WTC11 (cell line): ENCODE measurements around the gene DDO. TPM values are rescaled to one million over a fixed set of nuclear protein-coding genes. Genes with fewer than 3 reads are reported as not detected.

Experiments used
- ATAC-seq: fragments of 200-7000 bp; cut with Tn5 transposase; 2 replicates; pipeline ENCODE4 v1.10.0; 2021; ENCODE audit warnings: mild to moderate bottlenecking, moderate library complexity
- CTCF ChIA-PET: fragments of 300-600 bp; sonication (Branson Sonifier 250); formaldehyde crosslinking; loops from one replicate; lab custom pipeline; 2021; ENCODE audit warnings: antibody characterized with exemption; lab: Charles Lee
- POLR2A ChIA-PET: fragments of 350-600 bp; sonication (Branson Sonifier 250); formaldehyde crosslinking; loops from one replicate; lab custom pipeline; 2021; ENCODE audit warnings: antibody characterized with exemption; lab: Charles Lee
- DNase-seq: peaks from one replicate; pipeline ENCODE4 v3.0.0; 2021; ENCODE audit warnings: low spot score
- H3K27ac Mint-ChIP-seq: 2 replicates; pipeline ENCODE4 v1.8.0; 2021; ENCODE audit warnings: mixed read lengths
- H3K27me3 Mint-ChIP-seq: 2 replicates; pipeline ENCODE4 v1.8.0; 2021; ENCODE audit warnings: low read depth, mild to moderate bottlenecking, moderate library complexity, mixed read lengths
- H3K36me3 Mint-ChIP-seq: 2 replicates; pipeline ENCODE4 v1.8.0; 2021; ENCODE audit warnings: mixed read lengths
- H3K4me1 Mint-ChIP-seq: 2 replicates; pipeline ENCODE4 v1.8.0; 2022; ENCODE audit warnings: mixed read lengths
- H3K4me3 Mint-ChIP-seq: 2 replicates; pipeline ENCODE4 v1.8.0; 2021; ENCODE audit warnings: mild to moderate bottlenecking, moderate library complexity, mixed read lengths
- H3K9me3 Mint-ChIP-seq: 2 replicates; pipeline ENCODE4 v1.8.0; 2021; ENCODE audit warnings: mixed read lengths
- CTCF ChIP-seq: fragments of 200-600 bp; IDR thresholded peaks from 2 replicates; pipeline ENCODE4 v1.8.0; 2022; ENCODE audit warnings: antibody characterized with exemption
- FOXP1 ChIP-seq: sonication (generic); formaldehyde crosslinking; IDR thresholded peaks from 2 replicates; pipeline ENCODE4 v1.8.0; 2022; ENCODE audit warnings: missing genetic modification reagents, mild to moderate bottlenecking, moderate library complexity, borderline replicate concordance
- FOXP4 ChIP-seq: sonication (generic); formaldehyde crosslinking; IDR thresholded peaks from 2 replicates; pipeline ENCODE4 v1.8.0; 2022; ENCODE audit warnings: mild to moderate bottlenecking, missing genetic modification reagents
- IRF2 ChIP-seq: sonication (generic); formaldehyde crosslinking; IDR thresholded peaks from 2 replicates; pipeline ENCODE4 v1.8.0; 2022; ENCODE audit warnings: low read depth, missing genetic modification reagents, borderline replicate concordance
- MXD4 ChIP-seq: fragments of 250-450 bp; sonication (Bioruptor Pico); IDR thresholded peaks from 2 replicates; pipeline ENCODE4 v1.8.0; 2021; ENCODE audit warnings: mild to moderate bottlenecking, moderate library complexity, borderline replicate concordance
- PREB ChIP-seq: sonication (generic); formaldehyde crosslinking; IDR thresholded peaks from 2 replicates; pipeline ENCODE4 v1.8.1; 2022; ENCODE audit warnings: mild to moderate bottlenecking, missing genetic modification reagents, moderate library complexity, borderline replicate concordance
- SP1 ChIP-seq: sonication (generic); formaldehyde crosslinking; conservative IDR thresholded peaks from 2 replicates; pipeline ENCODE4 v1.8.1; 2022; ENCODE audit warnings: missing genetic modification reagents
- ZNF232 ChIP-seq: sonication (generic); formaldehyde crosslinking; IDR thresholded peaks from 2 replicates; pipeline ENCODE4 v1.8.0; 2022; ENCODE audit warnings: mild to moderate bottlenecking, missing genetic modification reagents
- ZNF423 ChIP-seq: fragments of 250-450 bp; sonication (Bioruptor Pico); IDR thresholded peaks from 2 replicates; pipeline ENCODE4 v2.1.2; 2022; ENCODE audit warnings: mild to moderate bottlenecking, moderate library complexity
- ZSCAN18 ChIP-seq: fragments of 250-450 bp; sonication (Bioruptor Pico); IDR thresholded peaks from 2 replicates; pipeline ENCODE4 v2.1.2; 2022; ENCODE audit warnings: mild to moderate bottlenecking, moderate library complexity
- total RNA-seq: library from RNA; stranded (reverse); gene quantifications from 3 replicates; pipeline ENCODE4 v1.2.3, GENCODE V29; 2021
- TF ChIP-seq, protein P1 (sequence below): sonication (generic); formaldehyde crosslinking; IDR thresholded peaks from 2 replicates; pipeline ENCODE4 v1.8.1; 2022; ENCODE audit warnings: missing genetic modification reagents, borderline replicate concordance
- TF ChIP-seq, protein P2 (sequence below): sonication (generic); formaldehyde crosslinking; conservative IDR thresholded peaks from 2 replicates; pipeline ENCODE4 v1.8.1; 2022; ENCODE audit warnings: mild to moderate bottlenecking, missing genetic modification reagents
- TF ChIP-seq, protein P3 (sequence below): fragments of 250-450 bp; sonication (Bioruptor Pico); IDR thresholded peaks from 2 replicates; pipeline ENCODE4 v1.9.0; 2021; ENCODE audit warnings: mild to moderate bottlenecking

Gene DDO
- total RNA-seq, 1 experiment from 2014 or later, result not detected

- TF ChIP-seq, protein P1, sequence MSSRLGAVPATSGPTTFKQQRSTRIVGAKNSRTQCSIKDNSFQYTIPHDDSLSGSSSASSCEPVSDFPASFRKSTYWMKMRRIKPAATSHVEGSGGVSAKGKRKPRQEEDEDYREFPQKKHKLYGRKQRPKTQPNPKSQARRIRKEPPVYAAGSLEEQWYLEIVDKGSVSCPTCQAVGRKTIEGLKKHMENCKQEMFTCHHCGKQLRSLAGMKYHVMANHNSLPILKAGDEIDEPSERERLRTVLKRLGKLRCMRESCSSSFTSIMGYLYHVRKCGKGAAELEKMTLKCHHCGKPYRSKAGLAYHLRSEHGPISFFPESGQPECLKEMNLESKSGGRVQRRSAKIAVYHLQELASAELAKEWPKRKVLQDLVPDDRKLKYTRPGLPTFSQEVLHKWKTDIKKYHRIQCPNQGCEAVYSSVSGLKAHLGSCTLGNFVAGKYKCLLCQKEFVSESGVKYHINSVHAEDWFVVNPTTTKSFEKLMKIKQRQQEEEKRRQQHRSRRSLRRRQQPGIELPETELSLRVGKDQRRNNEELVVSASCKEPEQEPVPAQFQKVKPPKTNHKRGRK, result no peak
- no peak for TF ChIP-seq ZSCAN18 (CRISPR knock-in tag)
- TF ChIP-seq, protein P2, sequence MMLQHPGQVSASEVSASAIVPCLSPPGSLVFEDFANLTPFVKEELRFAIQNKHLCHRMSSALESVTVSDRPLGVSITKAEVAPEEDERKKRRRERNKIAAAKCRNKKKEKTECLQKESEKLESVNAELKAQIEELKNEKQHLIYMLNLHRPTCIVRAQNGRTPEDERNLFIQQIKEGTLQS (CRISPR knock-in tag), result no peak
- no peak for TF ChIP-seq CTCF
These were observed 29.9 kb downstream of the DDO start (continued) for GRCh38 chr6:110385458-110385863.

GRCh38 chr6:110378552-110378951 lies 36.8 kb downstream of the DDO start:
- peak; percentile 83 for TF ChIP-seq ZNF423
- TF ChIP-seq, protein P3, sequence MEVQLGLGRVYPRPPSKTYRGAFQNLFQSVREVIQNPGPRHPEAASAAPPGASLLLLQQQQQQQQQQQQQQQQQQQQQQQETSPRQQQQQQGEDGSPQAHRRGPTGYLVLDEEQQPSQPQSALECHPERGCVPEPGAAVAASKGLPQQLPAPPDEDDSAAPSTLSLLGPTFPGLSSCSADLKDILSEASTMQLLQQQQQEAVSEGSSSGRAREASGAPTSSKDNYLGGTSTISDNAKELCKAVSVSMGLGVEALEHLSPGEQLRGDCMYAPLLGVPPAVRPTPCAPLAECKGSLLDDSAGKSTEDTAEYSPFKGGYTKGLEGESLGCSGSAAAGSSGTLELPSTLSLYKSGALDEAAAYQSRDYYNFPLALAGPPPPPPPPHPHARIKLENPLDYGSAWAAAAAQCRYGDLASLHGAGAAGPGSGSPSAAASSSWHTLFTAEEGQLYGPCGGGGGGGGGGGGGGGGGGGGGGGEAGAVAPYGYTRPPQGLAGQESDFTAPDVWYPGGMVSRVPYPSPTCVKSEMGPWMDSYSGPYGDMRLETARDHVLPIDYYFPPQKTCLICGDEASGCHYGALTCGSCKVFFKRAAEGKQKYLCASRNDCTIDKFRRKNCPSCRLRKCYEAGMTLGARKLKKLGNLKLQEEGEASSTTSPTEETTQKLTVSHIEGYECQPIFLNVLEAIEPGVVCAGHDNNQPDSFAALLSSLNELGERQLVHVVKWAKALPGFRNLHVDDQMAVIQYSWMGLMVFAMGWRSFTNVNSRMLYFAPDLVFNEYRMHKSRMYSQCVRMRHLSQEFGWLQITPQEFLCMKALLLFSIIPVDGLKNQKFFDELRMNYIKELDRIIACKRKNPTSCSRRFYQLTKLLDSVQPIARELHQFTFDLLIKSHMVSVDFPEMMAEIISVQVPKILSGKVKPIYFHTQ, result no peak
- Mint-ChIP-seq H3K27ac (no peak overlapping the region), H3K36me3 (no peaks in the 10 kb centered on the region), H3K9me3 (peaks cover 9% of the 10 kb centered on the region), H3K4me3 (no peak overlapping the region), H3K27me3 (no peaks in the 10 kb centered on the region), H3K4me1 (peaks cover 10% of the 10 kb centered on the region)
- ChIA-PET CTCF (interaction anchor here (0.6 to 1.4 kb wide), 4 partner anchors 11 to 37 kb away, joined by 3 to 6 read pairs (median 4); no protein-coding TSS in a partner anchor), POLR2A (no interaction called here)
- DNase-seq, result peak; percentile 43
- ATAC-seq, result peak; percentile 77

DNA sequence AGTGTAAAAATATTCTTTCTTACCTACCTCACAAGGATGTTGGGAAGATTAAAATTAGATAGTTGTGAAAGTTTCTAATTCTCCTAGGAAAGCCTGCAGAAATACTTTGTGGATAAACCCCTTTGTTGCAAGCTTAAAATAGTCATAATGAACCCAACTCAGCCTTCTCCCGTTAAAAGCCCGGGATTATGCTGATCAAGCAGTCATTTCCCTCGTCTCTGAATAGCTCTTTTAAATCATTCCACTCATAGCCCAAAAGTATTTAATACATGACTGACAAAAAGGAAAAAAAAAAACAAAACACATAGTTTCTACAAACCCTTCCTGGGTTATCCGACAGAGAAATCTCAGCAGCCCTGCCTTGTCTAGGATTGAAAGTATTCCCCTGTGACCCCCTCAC lies 46.3 kb downstream of the DDO start:
- H3K4me1 Mint-ChIP-seq, result peaks cover 25% of the 10 kb centered on the region
- CTCF ChIA-PET, result interaction anchor here (0.9 kb wide), 1 partner anchor 9 kb away, joined by 3 read pairs; no protein-coding TSS in a partner anchor
- no peak for DNase-seq
- TF ChIP-seq FOXP1 (CRISPR knock-in tag) (no peak), SP1 (CRISPR knock-in tag) (no peak), ZNF232 (CRISPR knock-in tag) (no peak), MXD4 (no peak), IRF2 (CRISPR knock-in tag) (no peak), PREB (no peak), FOXP4 (CRISPR knock-in tag) (no peak)
- H3K36me3 Mint-ChIP-seq, result no peaks in the 10 kb centered on the region
- no peak overlapping the region for H3K27ac Mint-ChIP-seq
- no peaks in the 10 kb centered on the region for H3K27me3 Mint-ChIP-seq
- no peaks in the 10 kb centered on the region; the same call in 1 of the 2 replicates for H3K9me3 Mint-ChIP-seq
- POLR2A ChIA-PET, result no interaction called here
- ATAC-seq, result no peak
- no peak overlapping the region for H3K4me3 Mint-ChIP-seq
